Transverse colon (tissue), 4 donors: ENCODE measurements around the gene OTOG. TPM values are rescaled to one million over a fixed set of nuclear protein-coding genes. Genes with fewer than 3 reads are reported as not detected.

Experiments used
- DNase-seq: peaks from one replicate; pipeline ENCODE4 v3.0.0-alpha.2; 2019
- H3K27ac ChIP-seq, 4 donors: fragments of 200-600 bp; sonication (generic); 2 replicates each; pipeline ENCODE4 v1.5.1; 2016 to 2018; ENCODE audit warnings: inconsistent platforms in 4 of 4
- H3K27me3 ChIP-seq: fragments of 200-600 bp; sonication (generic); 2 replicates; pipeline ENCODE4 v1.5.1; 2017; ENCODE audit warnings: inconsistent platforms
- H3K36me3 ChIP-seq, 4 donors: fragments of 200-600 bp; sonication (generic); 2 replicates each; pipeline ENCODE4 v1.5.1; 2017 to 2019; ENCODE audit warnings: inconsistent platforms in 4 of 4
- H3K4me1 ChIP-seq, 4 donors: fragments of 200-600 bp; sonication (generic); 2 replicates each; pipeline ENCODE4 v1.5.1; 2017 to 2020; ENCODE audit warnings: inconsistent platforms in 4 of 4
- H3K4me3 ChIP-seq, 4 donors: fragments of 200-600 bp; sonication (generic); 1 replicate in 1 of 4; 2 replicates in 3 of 4; pipeline versions ENCODE4 v1.5.1 to v1.6.1; 2017 to 2019; ENCODE audit warnings: inconsistent platforms in 4 of 4
- H3K9me3 ChIP-seq, 2 donors: fragments of 200-600 bp; sonication (generic); 2 replicates each; pipeline ENCODE4 v1.5.1; 2017 to 2019; ENCODE audit warnings: inconsistent platforms in 2 of 2
- EP300 ChIP-seq: sonication (generic); formaldehyde crosslinking; IDR thresholded peaks from one replicate; pipeline ENCODE4 v1.6.1; 2017; ENCODE audit warnings: antibody characterized with exemption, low read depth
- POLR2A ChIP-seq: fragments of 450-650 bp; IDR thresholded peaks from one replicate; pipeline ENCODE4 v1.6.1; 2016; ENCODE audit warnings: antibody characterized with exemption, mild to moderate bottlenecking, moderate library complexity
- POLR2AphosphoS5 ChIP-seq, 3 donors: sonication (generic); formaldehyde crosslinking; IDR thresholded peaks; one replicate each; pipeline ENCODE4 v1.6.1; 2016; ENCODE audit warnings: antibody characterized with exemption in 3 of 3
- WGBS, 2 donors: methylation state at CpG; one replicate each; pipeline ENCODE4 v1.1.5; 2018; ENCODE audit warnings: low coverage in 1 of 2; 5-methylcytosine and 5-hydroxymethylcytosine counted together
- in situ Hi-C, 4 donors: fragments of 200-750 bp; cut with MboI; loops; one replicate each; pipeline versions ENCODE4 v1.15.0 to v1.15.1; 2017; ENCODE audit warnings: low sequenced_read_pairs in 3 of 4, low pct_ligation_motif_present in 1 of 4, low pct_unique_long_range_greater_than_20kb in 1 of 4
- intact Hi-C: fragments of 100-400 bp; cut with DNase I; formaldehyde crosslinking; loops from one replicate; pipeline ENCODE4 v1.15.1; 2023; ENCODE audit warnings: low total_unique reads
- total RNA-seq, 4 donors: library from RNA; depleted of rRNA; stranded (reverse); fragments of >200 nt; gene quantifications; one replicate each; pipeline ENCODE4 v1.1.0, GENCODE V29; 2016
- TF ChIP-seq, protein P1 (sequence below), 5 experiments: fragments of 200-600 bp in 3 of 5; fragments of 450-650 bp in 2 of 5; sonication (generic) in 3 of 5; IDR thresholded peaks; 1 replicate in 2 of 5; 2 replicates in 3 of 5; pipeline ENCODE4 v1.5.1; 2016 to 2017; ENCODE audit warnings: antibody characterized with exemption in 5 of 5, inconsistent platforms in 3 of 5, mild to moderate bottlenecking in 2 of 5, moderate library complexity in 1 of 5

Gene OTOG
- total RNA-seq, 4 donors from 2014 or later: not detected

GRCh38 chr11:17605651-17606122, 58.6 kb downstream of the OTOG start:
- Histone ChIP-seq H3K27ac (no peak overlapping the region), H3K4me3 (no peak overlapping the region), H3K36me3 (no peaks in the 10 kb centered on the region), H3K4me1 (no peaks in the 10 kb centered on the region), H3K27me3 (no peaks in the 10 kb centered on the region), H3K9me3 (no peaks in the 10 kb centered on the region)
- TF ChIP-seq POLR2A (no peak), EP300 (no peak), POLR2AphosphoS5 (IDR thresholded peaks at IDR 0.05) (no peak)
- TF ChIP-seq, protein P1, sequence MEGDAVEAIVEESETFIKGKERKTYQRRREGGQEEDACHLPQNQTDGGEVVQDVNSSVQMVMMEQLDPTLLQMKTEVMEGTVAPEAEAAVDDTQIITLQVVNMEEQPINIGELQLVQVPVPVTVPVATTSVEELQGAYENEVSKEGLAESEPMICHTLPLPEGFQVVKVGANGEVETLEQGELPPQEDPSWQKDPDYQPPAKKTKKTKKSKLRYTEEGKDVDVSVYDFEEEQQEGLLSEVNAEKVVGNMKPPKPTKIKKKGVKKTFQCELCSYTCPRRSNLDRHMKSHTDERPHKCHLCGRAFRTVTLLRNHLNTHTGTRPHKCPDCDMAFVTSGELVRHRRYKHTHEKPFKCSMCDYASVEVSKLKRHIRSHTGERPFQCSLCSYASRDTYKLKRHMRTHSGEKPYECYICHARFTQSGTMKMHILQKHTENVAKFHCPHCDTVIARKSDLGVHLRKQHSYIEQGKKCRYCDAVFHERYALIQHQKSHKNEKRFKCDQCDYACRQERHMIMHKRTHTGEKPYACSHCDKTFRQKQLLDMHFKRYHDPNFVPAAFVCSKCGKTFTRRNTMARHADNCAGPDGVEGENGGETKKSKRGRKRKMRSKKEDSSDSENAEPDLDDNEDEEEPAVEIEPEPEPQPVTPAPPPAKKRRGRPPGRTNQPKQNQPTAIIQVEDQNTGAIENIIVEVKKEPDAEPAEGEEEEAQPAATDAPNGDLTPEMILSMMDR (IDR thresholded peaks at IDR 0.05): no peak
- intact Hi-C loops: no loop called here
- in situ Hi-C loops: no loop called here
- DNase-seq: no peak
- WGBS, 2 donors: 73 to 100% methylated on average over 2 to 14 of the region's 17 CpGs

DNA sequence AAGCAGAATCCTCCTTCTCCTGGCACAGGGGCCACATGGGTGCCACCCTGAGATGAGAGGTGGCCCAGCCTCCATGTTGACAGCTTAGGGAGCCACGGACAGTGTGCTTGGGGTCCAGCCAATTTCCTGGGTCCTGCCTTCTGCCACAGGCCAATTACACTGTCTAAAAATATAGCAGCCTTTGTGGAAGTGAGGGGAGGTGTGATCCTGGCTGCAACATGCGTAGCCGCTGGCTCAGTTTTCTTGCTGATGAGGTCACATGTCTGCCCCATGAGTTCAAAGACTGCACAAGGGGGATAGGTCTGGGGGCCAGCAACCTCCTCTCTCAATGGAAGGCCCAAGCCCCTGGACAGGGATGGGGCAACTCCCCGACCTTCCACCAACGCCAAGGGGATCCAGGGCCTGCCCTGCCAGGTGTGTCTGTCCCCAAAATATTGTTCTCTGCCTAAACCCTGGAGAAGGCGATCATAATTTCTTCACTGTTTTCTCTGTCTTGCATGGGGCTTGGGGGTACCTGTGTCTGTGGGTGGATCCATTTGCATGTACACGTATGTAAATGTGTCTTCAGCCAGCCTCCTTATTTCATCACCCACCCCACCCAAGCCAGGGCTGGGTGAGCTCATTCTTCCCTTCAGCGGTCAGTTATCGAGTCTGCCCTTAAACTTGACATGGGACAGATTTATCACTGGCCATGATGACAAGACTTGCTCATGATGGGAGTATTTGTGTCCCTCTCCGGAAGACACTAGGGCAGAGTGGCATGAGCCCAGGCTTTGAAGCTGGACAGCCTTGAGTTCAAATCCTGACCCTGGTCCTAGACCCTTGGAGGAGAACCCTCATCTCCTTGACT, 59.4 kb downstream of the OTOG start:
- no peaks in the 10 kb centered on the region for H3K36me3 ChIP-seq
- no peak overlapping the region for H3K27ac ChIP-seq
- intact Hi-C loops (no loop called here), in situ Hi-C loops (no loop called here)
- no peak overlapping the region for H3K4me3 ChIP-seq
- no peaks in the 10 kb centered on the region for H3K27me3 ChIP-seq
- WGBS, 2 donors: 64 to 72% methylated on average over 3 to 9 of the region's 10 CpGs
- TF ChIP-seq POLR2AphosphoS5 (IDR thresholded peaks at IDR 0.05): no peak
- no peak for TF ChIP-seq POLR2A
- no peak for TF ChIP-seq EP300
- TF ChIP-seq, protein P1 (IDR thresholded peaks at IDR 0.05): no peak
- no peaks in the 10 kb centered on the region for H3K4me1 ChIP-seq
- no peaks in the 10 kb centered on the region for H3K9me3 ChIP-seq
- DNase-seq: no peak

DNA sequence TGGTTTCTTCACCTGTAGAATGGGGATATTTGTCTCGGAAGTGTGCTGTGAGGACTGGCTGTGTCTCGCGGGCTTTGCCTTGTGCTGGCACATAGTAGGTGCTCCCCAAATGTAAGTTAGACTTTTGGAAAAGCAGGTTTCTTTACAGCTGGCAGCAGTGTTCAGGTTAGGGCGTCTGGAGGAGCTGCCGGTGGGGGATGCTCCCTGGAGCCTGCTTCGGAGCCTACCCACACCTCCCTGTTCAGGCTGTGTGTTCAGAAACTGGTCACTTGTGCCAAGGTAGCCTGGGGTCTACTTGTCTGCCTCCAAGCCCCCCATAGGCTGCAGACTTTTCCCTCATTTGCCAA, 60.0 kb downstream of the OTOG start:
- TF ChIP-seq POLR2A (no peak), EP300 (no peak), POLR2AphosphoS5 (IDR thresholded peaks at IDR 0.05) (no peak)
- TF ChIP-seq, protein P1 (IDR thresholded peaks at IDR 0.05): no peak
- intact Hi-C loops (no loop called here), in situ Hi-C loops (no loop called here)
- Histone ChIP-seq H3K4me1 (no peaks in the 10 kb centered on the region), H3K9me3 (no peaks in the 10 kb centered on the region), H3K4me3 (no peak overlapping the region), H3K36me3 (no peaks in the 10 kb centered on the region), H3K27me3 (no peaks in the 10 kb centered on the region), H3K27ac (no peak overlapping the region)
- WGBS, 2 donors: 90% methylated on average over 6 of the region's 6 CpGs; no CpG with 5 or more reads in 1 of the 2 donors
- DNase-seq: no peak

GRCh38 chr11:17607591-17608570, 60.8 kb downstream of the OTOG start:
- no peak overlapping the region for H3K4me3 ChIP-seq
- TF ChIP-seq POLR2A (no peak), EP300 (no peak), POLR2AphosphoS5 (IDR thresholded peaks at IDR 0.05) (no peak)
- TF ChIP-seq, protein P1 (IDR thresholded peaks at IDR 0.05): no peak
- no peak overlapping the region for H3K27ac ChIP-seq
- no peaks in the 10 kb centered on the region for H3K4me1 ChIP-seq
- H3K36me3 ChIP-seq: no peaks in the 10 kb centered on the region
- in situ Hi-C loops (no loop called here), intact Hi-C loops (no loop called here)
- no peaks in the 10 kb centered on the region for H3K9me3 ChIP-seq
- no peaks in the 10 kb centered on the region for H3K27me3 ChIP-seq
- no peak for DNase-seq
- WGBS, 2 donors: 54 to 67% methylated on average over 3 to 16 of the region's 20 CpGs
